ENCODE results near the gene CDC42BPB. TPM values are rescaled to one million over a fixed set of nuclear protein-coding genes. Genes with fewer than 3 reads are reported as not detected.

The CDC42BPB gene
- total RNA-seq, 1 donor from 2014 or later, result 96.5 TPM

DNA sequence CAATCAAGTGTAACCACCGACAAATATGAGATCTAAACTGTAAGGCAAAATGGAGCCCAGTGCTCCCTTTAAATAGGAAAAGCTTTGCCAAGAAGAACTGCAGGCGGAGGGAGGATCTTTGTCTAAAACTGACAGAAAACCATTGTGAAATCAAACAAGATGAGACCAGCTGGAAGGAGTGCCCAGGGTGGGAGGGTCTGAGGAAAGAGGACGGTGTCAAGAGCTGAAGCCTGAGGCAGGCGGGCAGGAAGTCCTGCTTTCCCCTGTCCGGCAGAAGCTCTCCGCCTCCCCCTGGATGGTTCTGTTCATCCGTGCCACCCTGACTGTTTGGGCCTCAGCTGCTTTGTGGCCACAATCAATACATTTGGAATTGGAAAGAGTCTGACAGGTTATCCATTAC is 37.5 kb downstream of the CDC42BPB start:
- no peak overlapping the region for H3K4me3 ChIP-seq
- intact Hi-C loops (cut with DNase I), result no loop called here
- peaks cover 3 to 6% of the 10 kb centered on the region in 2 donors for H3K36me3 ChIP-seq
- peak in 1 of 2 donors; percentile 63 for DNase-seq (ENCODE audit: low spot score in 2 of 2)
- H3K27ac ChIP-seq, result no peak overlapping the region
- H3K9me3 ChIP-seq, result no peaks in the 10 kb centered on the region
- no peaks in the 10 kb centered on the region for H3K27me3 ChIP-seq
- H3K4me1 ChIP-seq, result peaks cover 0 to 37% of the 10 kb centered on the region in 2 donors
- TF ChIP-seq, protein P1, sequence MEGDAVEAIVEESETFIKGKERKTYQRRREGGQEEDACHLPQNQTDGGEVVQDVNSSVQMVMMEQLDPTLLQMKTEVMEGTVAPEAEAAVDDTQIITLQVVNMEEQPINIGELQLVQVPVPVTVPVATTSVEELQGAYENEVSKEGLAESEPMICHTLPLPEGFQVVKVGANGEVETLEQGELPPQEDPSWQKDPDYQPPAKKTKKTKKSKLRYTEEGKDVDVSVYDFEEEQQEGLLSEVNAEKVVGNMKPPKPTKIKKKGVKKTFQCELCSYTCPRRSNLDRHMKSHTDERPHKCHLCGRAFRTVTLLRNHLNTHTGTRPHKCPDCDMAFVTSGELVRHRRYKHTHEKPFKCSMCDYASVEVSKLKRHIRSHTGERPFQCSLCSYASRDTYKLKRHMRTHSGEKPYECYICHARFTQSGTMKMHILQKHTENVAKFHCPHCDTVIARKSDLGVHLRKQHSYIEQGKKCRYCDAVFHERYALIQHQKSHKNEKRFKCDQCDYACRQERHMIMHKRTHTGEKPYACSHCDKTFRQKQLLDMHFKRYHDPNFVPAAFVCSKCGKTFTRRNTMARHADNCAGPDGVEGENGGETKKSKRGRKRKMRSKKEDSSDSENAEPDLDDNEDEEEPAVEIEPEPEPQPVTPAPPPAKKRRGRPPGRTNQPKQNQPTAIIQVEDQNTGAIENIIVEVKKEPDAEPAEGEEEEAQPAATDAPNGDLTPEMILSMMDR (IDR thresholded peaks at IDR 0.05), result no peak

GRCh38 chr14:103019236-103019635 is 38.1 kb downstream of the CDC42BPB start:
- Histone ChIP-seq H3K27me3 (no peaks in the 10 kb centered on the region), H3K4me1 (peaks cover 0 to 36% of the 10 kb centered on the region in 2 donors)
- TF ChIP-seq, protein P1 (IDR thresholded peaks at IDR 0.05), result no peak

GRCh38 chr14:103016594-103016993 is 40.8 kb downstream of the CDC42BPB start:
- no peak overlapping the region for H3K4me3 ChIP-seq
- H3K9me3 ChIP-seq, result no peaks in the 10 kb centered on the region
- intact Hi-C loops (cut with DNase I), result no loop called here
- peaks cover 3 to 6% of the 10 kb centered on the region in 2 donors for H3K36me3 ChIP-seq
- peaks cover 0 to 24% of the 10 kb centered on the region in 2 donors for H3K4me1 ChIP-seq
- no peaks in the 10 kb centered on the region for H3K27me3 ChIP-seq
- DNase-seq (ENCODE audit: low spot score in 2 of 2), result no peak
- TF ChIP-seq, protein P1 (IDR thresholded peaks at IDR 0.05), result no peak
- no peak overlapping the region for H3K27ac ChIP-seq

More at GRCh38 chr14:103019236-103019635, 38.1 kb downstream of the CDC42BPB start:
- DNase-seq (ENCODE audit: low spot score in 2 of 2), result peak in 1 of 2 donors; percentile 41
- H3K36me3 ChIP-seq, result peaks cover 3 to 6% of the 10 kb centered on the region in 2 donors
- H3K9me3 ChIP-seq, result no peaks in the 10 kb centered on the region
- no peak overlapping the region for H3K4me3 ChIP-seq
- no peak overlapping the region for H3K27ac ChIP-seq
- intact Hi-C loops (cut with DNase I), result no loop called here

DNA sequence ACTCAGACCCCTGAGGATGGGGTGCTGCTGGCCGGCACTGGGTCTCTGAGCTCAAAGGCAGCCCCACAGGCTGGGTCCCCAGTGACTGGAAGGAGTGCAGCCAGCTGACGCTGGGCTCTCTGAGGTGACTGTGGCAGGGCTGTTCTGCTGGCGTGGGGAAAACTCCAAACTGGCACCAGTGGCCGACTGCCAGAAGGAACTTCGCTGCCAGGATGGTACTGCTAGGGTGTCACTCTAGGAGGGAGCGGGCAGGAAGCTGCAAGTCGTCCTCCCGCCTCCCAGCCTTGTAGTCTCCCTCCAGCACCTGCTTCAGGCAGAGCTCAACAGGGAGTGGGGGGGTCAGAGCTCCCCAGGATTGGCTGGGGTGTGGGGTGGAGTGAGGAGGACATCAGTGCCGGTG is 41.3 kb downstream of the CDC42BPB start:
- TF ChIP-seq, protein P1 (IDR thresholded peaks at IDR 0.05), result no peak
- DNase-seq (ENCODE audit: low spot score in 2 of 2), result peak in 1 of 2 donors; percentile 62
- H3K9me3 ChIP-seq, result no peaks in the 10 kb centered on the region
- H3K27ac ChIP-seq, result no peak overlapping the region
- no peaks in the 10 kb centered on the region for H3K27me3 ChIP-seq
- H3K4me3 ChIP-seq, result no peak overlapping the region
- peaks cover 3 to 9% of the 10 kb centered on the region in 2 donors for H3K36me3 ChIP-seq
- peaks cover 0 to 24% of the 10 kb centered on the region in 2 donors for H3K4me1 ChIP-seq
- intact Hi-C loops (cut with DNase I), result no loop called here

DNA sequence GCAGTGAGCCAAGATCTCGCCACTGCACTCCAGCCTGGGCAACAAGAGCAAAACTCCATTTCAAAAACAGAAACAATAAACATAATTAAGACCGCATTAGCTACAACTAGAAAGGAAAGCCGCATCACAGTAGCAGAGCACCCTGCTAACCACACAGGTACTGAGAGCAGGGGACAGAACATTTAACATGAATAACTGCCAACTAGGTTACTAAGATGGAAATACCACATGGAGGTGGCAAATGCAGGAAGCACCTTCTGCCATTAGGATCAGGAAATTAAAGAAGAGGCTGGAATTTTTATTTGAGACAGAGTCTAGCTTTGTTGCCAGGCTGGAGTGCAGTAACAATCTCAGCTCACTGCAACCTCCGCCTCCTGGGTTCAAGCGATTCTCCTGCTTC is 41.9 kb downstream of the CDC42BPB start:
- H3K4me1 ChIP-seq, result peaks cover 0 to 22% of the 10 kb centered on the region in 2 donors
- H3K27me3 ChIP-seq, result no peaks in the 10 kb centered on the region
- H3K9me3 ChIP-seq, result no peaks in the 10 kb centered on the region
- intact Hi-C loops (cut with DNase I), result no loop called here
- H3K27ac ChIP-seq, result no peak overlapping the region
- peaks cover 3 to 13% of the 10 kb centered on the region in 2 donors for H3K36me3 ChIP-seq
- TF ChIP-seq, protein P1 (IDR thresholded peaks at IDR 0.05), result no peak
- DNase-seq (ENCODE audit: low spot score in 2 of 2), result peak in 1 of 2 donors; percentile 5
- H3K4me3 ChIP-seq, result no peak overlapping the region

Data from ascending aorta (tissue), 2 donors.